GM21737 (cell line): ENCODE results near the gene TBC1D5.
"Not testable (repeated sequence)": the region's sequence is repeated elsewhere in the genome, so short reads cannot be mapped to it uniquely, and the experiment has no call there.

Source experiments
- ATAC-seq: cut with Tn5 transposase; IDR thresholded peaks from one replicate; pipeline ENCODE4 v1.9.1; 2021; ENCODE audit warnings: mild to moderate bottlenecking, moderate library complexity; ENCODE audit not compliant: unreplicated experiment

Gene TBC1D5

GRCh38 chr3:17749705-17750293, 7.4 kb upstream of the TBC1D5 start:
- no peak for ATAC-seq

- ATAC-seq: no peak
These were observed 6.8 kb upstream of the TBC1D5 start for GRCh38 chr3:17749281-17749680.

- peak; percentile 2 for ATAC-seq
These were observed 5.4 kb upstream of the TBC1D5 start for GRCh38 chr3:17747890-17748247.

- ATAC-seq: peak; percentile 54
These were observed 4.9 kb upstream of the TBC1D5 start for GRCh38 chr3:17747174-17747889.

GRCh38 chr3:17745894-17746293, 3.5 kb upstream of the TBC1D5 start:
- no peak for ATAC-seq

- ATAC-seq: no peak
These were observed 2.9 kb upstream of the TBC1D5 start for GRCh38 chr3:17745301-17745700.

GRCh38 chr3:17744693-17745092, 2.3 kb upstream of the TBC1D5 start:
- no peak for ATAC-seq

- ATAC-seq: no peak
These were observed 1.2 kb upstream of the TBC1D5 start for GRCh38 chr3:17743658-17743995.

GRCh38 chr3:17742880-17743657, 638 bp upstream of the TBC1D5 start:
- ATAC-seq: no peak

- no peak for ATAC-seq
These were observed 770 bp downstream of the TBC1D5 start for GRCh38 chr3:17741621-17742101.

- ATAC-seq: no peak
These were observed 1.7 kb downstream of the TBC1D5 start for GRCh38 chr3:17740721-17741141.

GRCh38 chr3:17738921-17739320, 3.5 kb downstream of the TBC1D5 start:
- no peak for ATAC-seq

- no peak for ATAC-seq
These were observed 4.2 kb downstream of the TBC1D5 start for GRCh38 chr3:17738219-17738618.

GRCh38 chr3:17737591-17737990, 4.8 kb downstream of the TBC1D5 start:
- no peak for ATAC-seq

GRCh38 chr3:17735362-17735761, 7.1 kb downstream of the TBC1D5 start:
- ATAC-seq: not testable (repeated sequence)

- no peak for ATAC-seq
These were observed 8.7 kb downstream of the TBC1D5 start for GRCh38 chr3:17733768-17734167.

- no peak for ATAC-seq
These were observed 9.2 kb downstream of the TBC1D5 start for GRCh38 chr3:17733215-17733614.

GRCh38 chr3:17730318-17730967, 12.0 kb downstream of the TBC1D5 start:
- ATAC-seq: no peak

GRCh38 chr3:17726313-17726712, 16.1 kb downstream of the TBC1D5 start:
- ATAC-seq: no peak

- not testable (repeated sequence) for ATAC-seq
These were observed 16.6 kb downstream of the TBC1D5 start for GRCh38 chr3:17725844-17726243.

GRCh38 chr3:17724948-17725347, 17.5 kb downstream of the TBC1D5 start:
- ATAC-seq: no peak
